Mammary epithelial cell (primary cell): ENCODE measurements around the gene DRG2.

Experiments
- CTCF ChIP-seq, 2 donors: IDR thresholded peaks in 1 of 2; conservative IDR thresholded peaks in 1 of 2; 2 replicates each; pipeline ENCODE4 v1.5.1; 2011 to 2012; ENCODE audit warnings: inconsistent platforms in 2 of 2, low read length in 2 of 2, mild to moderate bottlenecking in 2 of 2, control low read depth in 1 of 2, low read depth in 1 of 2; ENCODE audit not compliant: insufficient read depth in 1 of 2; ENCODE audit errors: extremely low read depth in 1 of 2
- EZH2 ChIP-seq: IDR thresholded peaks from 2 replicates; pipeline ENCODE4 v1.6.1; 2012; ENCODE audit warnings: low read length, inconsistent platforms, borderline replicate concordance

GRCh38 chr17:18140648-18141047, 52.9 kb downstream of the DRG2 start:
- TF ChIP-seq CTCF (conservative IDR thresholded peaks at IDR 0.05 in 1 of 2, IDR thresholded peaks at IDR 0.05 in 1 of 2; ENCODE audit: extremely low read depth in 1 of 2, insufficient read depth in 1 of 2, low read depth in 1 of 2, low read length in 2 of 2) (no peak), EZH2 (no peak)
